ENCODE data around the gene CEMIP. TPM values are rescaled to one million over a fixed set of nuclear protein-coding genes. Genes with fewer than 3 reads are reported as not detected.

CEMIP gene, protein sequence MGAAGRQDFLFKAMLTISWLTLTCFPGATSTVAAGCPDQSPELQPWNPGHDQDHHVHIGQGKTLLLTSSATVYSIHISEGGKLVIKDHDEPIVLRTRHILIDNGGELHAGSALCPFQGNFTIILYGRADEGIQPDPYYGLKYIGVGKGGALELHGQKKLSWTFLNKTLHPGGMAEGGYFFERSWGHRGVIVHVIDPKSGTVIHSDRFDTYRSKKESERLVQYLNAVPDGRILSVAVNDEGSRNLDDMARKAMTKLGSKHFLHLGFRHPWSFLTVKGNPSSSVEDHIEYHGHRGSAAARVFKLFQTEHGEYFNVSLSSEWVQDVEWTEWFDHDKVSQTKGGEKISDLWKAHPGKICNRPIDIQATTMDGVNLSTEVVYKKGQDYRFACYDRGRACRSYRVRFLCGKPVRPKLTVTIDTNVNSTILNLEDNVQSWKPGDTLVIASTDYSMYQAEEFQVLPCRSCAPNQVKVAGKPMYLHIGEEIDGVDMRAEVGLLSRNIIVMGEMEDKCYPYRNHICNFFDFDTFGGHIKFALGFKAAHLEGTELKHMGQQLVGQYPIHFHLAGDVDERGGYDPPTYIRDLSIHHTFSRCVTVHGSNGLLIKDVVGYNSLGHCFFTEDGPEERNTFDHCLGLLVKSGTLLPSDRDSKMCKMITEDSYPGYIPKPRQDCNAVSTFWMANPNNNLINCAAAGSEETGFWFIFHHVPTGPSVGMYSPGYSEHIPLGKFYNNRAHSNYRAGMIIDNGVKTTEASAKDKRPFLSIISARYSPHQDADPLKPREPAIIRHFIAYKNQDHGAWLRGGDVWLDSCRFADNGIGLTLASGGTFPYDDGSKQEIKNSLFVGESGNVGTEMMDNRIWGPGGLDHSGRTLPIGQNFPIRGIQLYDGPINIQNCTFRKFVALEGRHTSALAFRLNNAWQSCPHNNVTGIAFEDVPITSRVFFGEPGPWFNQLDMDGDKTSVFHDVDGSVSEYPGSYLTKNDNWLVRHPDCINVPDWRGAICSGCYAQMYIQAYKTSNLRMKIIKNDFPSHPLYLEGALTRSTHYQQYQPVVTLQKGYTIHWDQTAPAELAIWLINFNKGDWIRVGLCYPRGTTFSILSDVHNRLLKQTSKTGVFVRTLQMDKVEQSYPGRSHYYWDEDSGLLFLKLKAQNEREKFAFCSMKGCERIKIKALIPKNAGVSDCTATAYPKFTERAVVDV (N-terminal part only)
- polyA plus RNA-seq (2011; rRNA removed) (221 and 231 TPM in 2 replicates), polyA minus RNA-seq (2011; rRNA and poly(A)+ RNA removed) (230 and 317 TPM in 2 replicates)

DNA sequence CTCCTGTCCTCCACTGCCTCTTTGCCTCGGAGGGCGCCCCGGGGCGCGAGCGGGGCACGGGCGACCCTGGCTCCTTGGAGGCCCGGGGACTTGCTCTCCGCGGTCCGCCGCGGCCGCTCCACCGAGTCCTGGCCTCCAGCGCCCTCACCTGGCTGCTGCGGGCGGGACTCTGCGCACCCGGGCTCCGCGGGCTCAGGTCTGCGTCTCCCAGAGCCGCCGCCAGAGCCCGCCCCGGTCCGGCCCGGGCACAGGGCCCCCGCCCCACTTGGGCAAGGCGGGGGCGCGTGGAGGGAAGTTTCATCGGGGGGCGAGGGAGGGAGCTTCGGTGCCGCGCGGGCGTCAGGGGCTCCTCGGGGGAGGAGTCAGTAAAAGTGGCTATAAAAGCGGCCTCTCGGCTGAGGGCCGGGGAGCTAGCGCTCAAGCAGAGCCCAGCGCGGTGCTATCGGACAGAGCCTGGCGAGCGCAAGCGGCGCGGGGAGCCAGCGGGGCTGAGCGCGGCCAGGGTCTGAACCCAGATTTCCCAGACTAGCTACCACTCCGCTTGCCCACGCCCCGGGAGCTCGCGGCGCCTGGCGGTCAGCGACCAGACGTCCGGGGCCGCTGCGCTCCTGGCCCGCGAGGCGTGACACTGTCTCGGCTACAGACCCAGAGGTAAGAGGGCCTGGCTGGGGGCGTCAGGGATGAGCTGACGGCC is at the start of gene CEMIP:
Gene CEMIP, plus strand, starts transcription at position 407 of the 694 bp plus-strand sequence. CDS start 94,510 bp downstream, outside the sequence.
- Histone ChIP-seq H3K4me3 (ENCODE audit: low read depth, low read length) (peak within 1 kb of the TSS; percentile 89), H3K27ac (ENCODE audit: low read depth, low read length) (no peak within 1 kb of the TSS), H3K27me3 (ENCODE audit: control insufficient read depth, insufficient read depth, low read length) (no peaks in the 10 kb centered on the region), H3K9me3 (ENCODE audit: control insufficient read depth, insufficient read depth, low read length) (peaks cover 9% of the 10 kb centered on the region)
- peak; percentile 55 for DNase-seq (ENCODE audit: low read depth, low spot score)
- TF ChIP-seq, protein P1, sequence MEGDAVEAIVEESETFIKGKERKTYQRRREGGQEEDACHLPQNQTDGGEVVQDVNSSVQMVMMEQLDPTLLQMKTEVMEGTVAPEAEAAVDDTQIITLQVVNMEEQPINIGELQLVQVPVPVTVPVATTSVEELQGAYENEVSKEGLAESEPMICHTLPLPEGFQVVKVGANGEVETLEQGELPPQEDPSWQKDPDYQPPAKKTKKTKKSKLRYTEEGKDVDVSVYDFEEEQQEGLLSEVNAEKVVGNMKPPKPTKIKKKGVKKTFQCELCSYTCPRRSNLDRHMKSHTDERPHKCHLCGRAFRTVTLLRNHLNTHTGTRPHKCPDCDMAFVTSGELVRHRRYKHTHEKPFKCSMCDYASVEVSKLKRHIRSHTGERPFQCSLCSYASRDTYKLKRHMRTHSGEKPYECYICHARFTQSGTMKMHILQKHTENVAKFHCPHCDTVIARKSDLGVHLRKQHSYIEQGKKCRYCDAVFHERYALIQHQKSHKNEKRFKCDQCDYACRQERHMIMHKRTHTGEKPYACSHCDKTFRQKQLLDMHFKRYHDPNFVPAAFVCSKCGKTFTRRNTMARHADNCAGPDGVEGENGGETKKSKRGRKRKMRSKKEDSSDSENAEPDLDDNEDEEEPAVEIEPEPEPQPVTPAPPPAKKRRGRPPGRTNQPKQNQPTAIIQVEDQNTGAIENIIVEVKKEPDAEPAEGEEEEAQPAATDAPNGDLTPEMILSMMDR (IDR thresholded peaks at IDR 0.05; ENCODE audit: low read depth, low read length): peak; percentile 69
- ChIA-PET POLR2A (interaction anchor here (0.6 to 2.2 kb wide), 20 partner anchors 9 to 324 kb away, joined by 3 to 24 read pairs (median 4); partner anchors contain the start of gene ABHD17C), CTCF (interaction anchor here (0.6 to 7.0 kb wide), 74 partner anchors 8 to 487 kb away, joined by 3 to 169 read pairs (median 4); no protein-coding TSS in a partner anchor)

- DNase-seq (ENCODE audit: low read depth, low spot score): no peak
- ChIA-PET POLR2A (no interaction called here), CTCF (no interaction called here)
These were observed 48.8 kb upstream of the CEMIP start for GRCh38 chr15:80730387-80730786.

DNA sequence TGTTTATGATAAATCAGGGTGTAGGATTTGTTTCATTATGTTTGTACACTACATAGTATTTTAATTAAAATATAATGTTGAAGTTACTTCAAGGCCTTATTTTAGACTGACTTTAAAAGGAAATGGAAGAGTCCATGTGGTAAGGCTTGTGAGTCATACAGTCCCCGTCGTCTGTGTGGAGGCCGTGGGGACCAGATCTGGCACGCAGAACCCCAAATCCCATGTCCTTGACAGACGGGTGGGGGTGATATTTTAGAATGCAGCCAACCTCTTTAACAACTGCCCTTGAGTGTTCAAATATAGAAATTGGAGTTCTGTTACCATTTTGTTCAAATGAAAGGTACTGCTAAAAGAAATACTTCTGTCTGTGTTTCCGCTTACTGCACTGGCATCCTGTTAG is 48.2 kb upstream of the CEMIP start:
- no peak for DNase-seq (ENCODE audit: low read depth, low spot score)
- TF ChIP-seq, protein P1 (IDR thresholded peaks at IDR 0.05; ENCODE audit: low read depth, low read length): no peak
- CTCF ChIA-PET: no interaction called here
- H3K27me3 ChIP-seq (ENCODE audit: control insufficient read depth, insufficient read depth, low read length): no peaks in the 10 kb centered on the region
- POLR2A ChIA-PET: no interaction called here
- no peaks in the 10 kb centered on the region for H3K9me3 ChIP-seq (ENCODE audit: control insufficient read depth, insufficient read depth, low read length)
- no peak overlapping the region for H3K27ac ChIP-seq (ENCODE audit: low read depth, low read length)
- H3K4me3 ChIP-seq (ENCODE audit: low read depth, low read length): no peak overlapping the region

More at GRCh38 chr15:80730387-80730786, 48.8 kb upstream of the CEMIP start:
- Histone ChIP-seq H3K4me3 (ENCODE audit: low read depth, low read length) (no peak overlapping the region), H3K27ac (ENCODE audit: low read depth, low read length) (no peak overlapping the region), H3K9me3 (ENCODE audit: control insufficient read depth, insufficient read depth, low read length) (no peaks in the 10 kb centered on the region; the same call in 1 of the 2 replicates), H3K27me3 (ENCODE audit: control insufficient read depth, insufficient read depth, low read length) (no peaks in the 10 kb centered on the region)
- TF ChIP-seq, protein P1 (IDR thresholded peaks at IDR 0.05; ENCODE audit: low read depth, low read length): no peak

- POLR2A ChIA-PET: interaction anchor here (0.6 kb wide), 1 partner anchor 182 kb away, joined by 3 read pairs; no protein-coding TSS in a partner anchor
- DNase-seq (ENCODE audit: low read depth, low spot score): no peak
- H3K4me3 ChIP-seq (ENCODE audit: low read depth, low read length): no peak overlapping the region
- no peak overlapping the region for H3K27ac ChIP-seq (ENCODE audit: low read depth, low read length)
- H3K9me3 ChIP-seq (ENCODE audit: control insufficient read depth, insufficient read depth, low read length): no peaks in the 10 kb centered on the region
- no peaks in the 10 kb centered on the region for H3K27me3 ChIP-seq (ENCODE audit: control insufficient read depth, insufficient read depth, low read length)
- CTCF ChIA-PET: interaction anchor here (0.7 to 0.8 kb wide), 2 partner anchors 24 to 164 kb away, joined by 3 to 4 read pairs; no protein-coding TSS in a partner anchor
- TF ChIP-seq, protein P1 (IDR thresholded peaks at IDR 0.05; ENCODE audit: low read depth, low read length): no peak
These were observed 47.0 kb upstream of the CEMIP start for GRCh38 chr15:80732167-80732566.
